ENCODE measurements around the gene PIM2. TPM values are rescaled to one million over a fixed set of nuclear protein-coding genes. Genes with fewer than 3 reads are reported as not detected.

PIM2 gene
- 10.0 to 10.8 TPM (median 10.1 TPM) in 5 replicates for total RNA-seq (2022; extraction: Qiagen RNA extraction)

DNA sequence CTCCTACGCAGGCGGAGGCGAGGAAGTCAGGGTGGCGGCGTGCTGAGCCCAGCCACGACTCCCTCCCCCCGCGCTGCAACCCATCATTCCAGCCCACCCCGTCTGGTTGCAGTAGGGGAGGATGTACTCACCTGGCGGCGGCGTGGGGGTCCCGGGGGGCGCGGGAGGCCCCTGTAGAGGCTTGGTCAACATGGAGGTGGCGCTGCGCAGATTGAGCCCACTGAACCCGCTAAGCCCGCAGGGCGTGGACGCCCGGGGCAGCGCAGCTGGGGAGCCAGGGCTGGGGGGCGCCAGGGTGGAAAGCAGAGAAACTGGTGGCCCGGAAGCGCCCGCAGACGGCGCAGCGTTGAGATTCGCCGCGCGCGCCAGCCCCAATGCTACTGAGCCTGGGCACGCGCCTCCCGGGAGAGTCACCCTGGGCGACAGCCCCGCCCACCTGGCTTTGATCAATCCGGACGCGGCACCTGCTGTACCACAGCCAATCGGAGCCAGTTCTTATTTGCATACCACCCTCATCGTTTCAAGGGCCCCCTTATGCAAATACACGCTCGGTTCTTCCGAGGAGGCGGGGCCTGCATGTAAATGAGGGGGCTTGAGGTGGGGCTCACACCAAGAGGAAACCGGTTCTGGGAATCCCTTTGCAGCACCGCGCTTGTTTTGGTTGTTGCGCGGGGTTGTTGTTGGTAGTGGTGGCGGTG lies at the start of gene PIM2:
Gene PIM2, minus strand, starts transcription at position 382 of the 698 bp plus-strand sequence. Its CDS starts 190 bp downstream, at position 192.

GRCh38 chrX:48957477-48957826 lies 38.6 kb upstream of the PIM2 start, which contains the start of gene OTUD5:
TSS of gene OTUD5 (minus strand) at chrX:48957607. CDS start at chrX:48957570, 37 bp downstream.

GRCh38 chrX:48911412-48912182 lies 7.2 kb downstream of the PIM2 start, which contains the start of gene SLC35A2:
TSS of gene SLC35A2 (minus strand) at chrX:48911646. CDS start at chrX:48911636, 10 bp downstream.

GRCh38 chrX:48897625-48898306 lies 21.1 kb downstream of the PIM2 start, which contains the start of the genes PQBP1 and TIMM17B:
TSS of gene PQBP1 (plus strand) at chrX:48897930. CDS start at chrX:48898510, 580 bp downstream.
TSS of gene TIMM17B (minus strand) at chrX:48897768. CDS start at chrX:48897749, 19 bp downstream.

Other genes with a start within 250 kb of the PIM2 start
- gene WAS, start 235.2 kb downstream of the PIM2 start, total RNA-seq (2022; extraction: Qiagen RNA extraction): 0.21 to 0.36 TPM (median 0.25 TPM) in 5 replicates
- 18.9 to 22.9 TPM (median 22.2 TPM) in 5 replicates for gene SUV39H1, start 222.3 kb downstream of the PIM2 start, total RNA-seq (2022; extraction: Qiagen RNA extraction)
- not detected in 5 replicates for gene GLOD5, start 157.3 kb downstream of the PIM2 start, total RNA-seq (2022; extraction: Qiagen RNA extraction)
- not detected in 5 replicates for gene GATA1, start 132.4 kb downstream of the PIM2 start, total RNA-seq (2022; extraction: Qiagen RNA extraction)
- 23.3 to 33.1 TPM (median 28.3 TPM) in 5 replicates for gene HDAC6, start 117.0 kb downstream of the PIM2 start, total RNA-seq (2022; extraction: Qiagen RNA extraction)
- gene ERAS, start 92.5 kb downstream of the PIM2 start, total RNA-seq (2022; extraction: Qiagen RNA extraction): 0.09 to 0.18 TPM (median 0.12 TPM) in 4 of 5 replicates, not detected in the other
- gene PCSK1N, start 83.4 kb downstream of the PIM2 start, total RNA-seq (2022; extraction: Qiagen RNA extraction): 17.4 to 54.0 TPM (median 47.3 TPM) in 5 replicates
- 92.5 to 116 TPM (median 108 TPM) in 5 replicates for gene TIMM17B, start 21.3 kb downstream of the PIM2 start, total RNA-seq (2022; extraction: Qiagen RNA extraction)
- gene PQBP1, start 21.1 kb downstream of the PIM2 start, total RNA-seq (2022; extraction: Qiagen RNA extraction): 91.3 to 118 TPM (median 100.0 TPM) in 5 replicates
- 53.3 to 73.9 TPM (median 72.1 TPM) in 5 replicates for gene SLC35A2, start 7.4 kb downstream of the PIM2 start, total RNA-seq (2022; extraction: Qiagen RNA extraction)
- gene OTUD5, start 38.6 kb upstream of the PIM2 start, total RNA-seq (2022; extraction: Qiagen RNA extraction): 60.0 to 65.8 TPM (median 64.1 TPM) in 5 replicates
- 0.98 to 1.4 TPM (median 1.3 TPM) in 5 replicates for gene KCND1, start 52.8 kb upstream of the PIM2 start, total RNA-seq (2022; extraction: Qiagen RNA extraction)
- gene GRIPAP1, start 83.2 kb upstream of the PIM2 start, total RNA-seq (2022; extraction: Qiagen RNA extraction): 18.1 to 23.3 TPM (median 21.3 TPM) in 5 replicates
- gene TFE3, start 124.3 kb upstream of the PIM2 start, total RNA-seq (2022; extraction: Qiagen RNA extraction): 46.9 to 59.1 TPM (median 58.1 TPM) in 5 replicates
- 2.4 to 4.2 TPM (median 3.7 TPM) in 5 replicates for gene CCDC120, start 140.0 kb upstream of the PIM2 start, total RNA-seq (2022; extraction: Qiagen RNA extraction)
- gene PRAF2, start 155.0 kb upstream of the PIM2 start, total RNA-seq (2022; extraction: Qiagen RNA extraction): 38.2 to 45.7 TPM (median 43.2 TPM) in 5 replicates
- 46.8 to 62.3 TPM (median 60.5 TPM) in 5 replicates for gene WDR45, start 160.9 kb upstream of the PIM2 start, total RNA-seq (2022; extraction: Qiagen RNA extraction)
- gene GPKOW, start 204.7 kb upstream of the PIM2 start, total RNA-seq (2022; extraction: Qiagen RNA extraction): 22.4 to 27.3 TPM (median 25.1 TPM) in 5 replicates
- 1.7 to 4.5 TPM (median 3.3 TPM) in 5 replicates for gene MAGIX, start 243.7 kb upstream of the PIM2 start, total RNA-seq (2022; extraction: Qiagen RNA extraction)